ENCODE measurements around the gene DSCAML1. TPM values are rescaled to one million over a fixed set of nuclear protein-coding genes. Genes with fewer than 3 reads are reported as not detected.
A peak's percentile ranks its signal among the peaks of the same experiment; 100 is the strongest.

DSCAML1 gene
- total and polyA plus RNA-seq, 12 donors, result 0.16 to 1.5 (median 0.57) TPM

DNA sequence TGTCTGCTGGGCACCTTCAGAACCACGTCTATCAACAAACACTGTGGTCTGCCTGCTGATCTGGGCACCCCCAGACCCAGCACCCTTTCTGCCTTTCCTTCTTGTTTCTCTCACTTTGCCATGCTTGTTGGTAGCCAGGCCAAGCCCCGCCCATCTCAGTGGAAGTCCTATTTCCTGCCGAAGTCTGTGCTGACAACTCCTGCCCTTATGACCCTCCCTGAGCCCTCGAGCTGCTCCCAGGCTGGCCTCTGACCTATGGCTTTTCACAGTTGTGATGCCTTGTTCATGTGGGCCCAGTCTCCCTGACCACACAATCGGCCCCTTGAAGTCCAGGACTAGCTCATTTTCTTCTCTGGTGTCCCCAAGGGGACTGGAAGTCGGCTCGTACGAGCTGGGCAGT is 132.1 kb downstream of the DSCAML1 start:
- Histone ChIP-seq H3K9me3 (no peaks in the 10 kb centered on the region), H3K27me3 (no peaks in the 10 kb centered on the region), H3K27ac (no peak overlapping the region), H3K4me3 (no peak overlapping the region), H3K36me3 (no peaks in the 10 kb centered on the region), H3K4me1 (peaks cover 0 to 23% (median 0%) of the 10 kb centered on the region in 9 donors)
- TF ChIP-seq, protein P1, sequence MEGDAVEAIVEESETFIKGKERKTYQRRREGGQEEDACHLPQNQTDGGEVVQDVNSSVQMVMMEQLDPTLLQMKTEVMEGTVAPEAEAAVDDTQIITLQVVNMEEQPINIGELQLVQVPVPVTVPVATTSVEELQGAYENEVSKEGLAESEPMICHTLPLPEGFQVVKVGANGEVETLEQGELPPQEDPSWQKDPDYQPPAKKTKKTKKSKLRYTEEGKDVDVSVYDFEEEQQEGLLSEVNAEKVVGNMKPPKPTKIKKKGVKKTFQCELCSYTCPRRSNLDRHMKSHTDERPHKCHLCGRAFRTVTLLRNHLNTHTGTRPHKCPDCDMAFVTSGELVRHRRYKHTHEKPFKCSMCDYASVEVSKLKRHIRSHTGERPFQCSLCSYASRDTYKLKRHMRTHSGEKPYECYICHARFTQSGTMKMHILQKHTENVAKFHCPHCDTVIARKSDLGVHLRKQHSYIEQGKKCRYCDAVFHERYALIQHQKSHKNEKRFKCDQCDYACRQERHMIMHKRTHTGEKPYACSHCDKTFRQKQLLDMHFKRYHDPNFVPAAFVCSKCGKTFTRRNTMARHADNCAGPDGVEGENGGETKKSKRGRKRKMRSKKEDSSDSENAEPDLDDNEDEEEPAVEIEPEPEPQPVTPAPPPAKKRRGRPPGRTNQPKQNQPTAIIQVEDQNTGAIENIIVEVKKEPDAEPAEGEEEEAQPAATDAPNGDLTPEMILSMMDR (IDR thresholded peaks at IDR 0.05), result no peak
- intact Hi-C loops (cut with DNase I), result no loop called here
- DNase-seq (no peak), ATAC-seq (peak in 1 of 8 donors; percentile 22)
- 55 to 67% methylated on average over 8 of the region's 8 CpGs for WGBS, 2 donors

DNA sequence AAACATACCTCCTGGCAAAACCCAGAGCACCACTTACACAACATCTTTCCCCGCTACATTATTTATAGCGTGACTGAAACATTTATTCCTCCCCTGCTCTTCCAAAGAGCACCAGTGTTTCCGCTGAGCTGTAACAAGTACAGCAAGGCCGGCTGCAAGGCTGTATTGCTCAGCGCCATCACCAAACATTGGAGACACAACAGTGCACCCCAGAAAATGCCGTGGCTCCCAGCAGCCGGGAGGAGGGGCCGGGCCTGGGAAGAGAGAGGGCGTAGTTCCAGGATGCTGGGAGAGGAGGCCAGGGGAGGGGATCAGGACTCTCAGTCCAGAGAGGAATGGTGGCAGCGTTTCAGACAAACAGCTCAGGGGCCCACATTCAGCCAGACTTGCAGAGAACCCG is 133.2 kb downstream of the DSCAML1 start:
- no peak overlapping the region for H3K27ac ChIP-seq
- no peaks in the 10 kb centered on the region for H3K9me3 ChIP-seq
- ATAC-seq (peak in 3 of 8 donors; percentile 6 to 37 (median 31)), DNase-seq (no peak)
- WGBS, 2 donors, result 31 to 43% methylated on average over 11 of the region's 11 CpGs
- intact Hi-C loops (cut with DNase I), result no loop called here
- H3K4me1 ChIP-seq, result peaks cover 0 to 23% (median 0%) of the 10 kb centered on the region in 9 donors
- no peak overlapping the region for H3K4me3 ChIP-seq
- H3K36me3 ChIP-seq, result no peaks in the 10 kb centered on the region
- TF ChIP-seq, protein P1 (IDR thresholded peaks at IDR 0.05), result no peak
- H3K27me3 ChIP-seq, result no peaks in the 10 kb centered on the region

DNA sequence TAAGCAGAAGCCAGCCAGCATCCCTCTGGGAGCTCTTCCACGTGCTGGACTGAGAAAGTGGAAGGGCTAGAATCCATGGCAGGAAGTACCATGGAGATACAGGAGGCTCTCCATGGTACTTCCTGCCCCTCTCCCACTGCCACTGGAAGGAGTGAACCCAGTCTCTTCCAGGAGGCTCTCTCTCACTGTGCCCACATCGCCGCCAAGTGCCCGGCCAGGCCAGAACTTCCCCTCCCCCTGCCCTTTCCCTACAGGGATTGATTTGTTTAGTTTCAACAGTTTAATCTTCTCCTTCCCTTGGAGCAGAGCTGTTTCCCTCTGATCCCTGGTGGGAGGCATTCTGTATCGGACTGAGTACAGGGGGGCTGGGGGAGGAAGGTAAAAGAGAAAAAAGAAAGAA is 133.6 kb downstream of the DSCAML1 start:
- Histone ChIP-seq H3K4me3 (no peak overlapping the region), H3K9me3 (no peaks in the 10 kb centered on the region), H3K36me3 (no peaks in the 10 kb centered on the region), H3K27ac (no peak overlapping the region), H3K27me3 (no peaks in the 10 kb centered on the region), H3K4me1 (peaks cover 0 to 23% (median 0%) of the 10 kb centered on the region in 9 donors)
- intact Hi-C loops (cut with DNase I), result no loop called here
- no peak for DNase-seq
- ATAC-seq, result peak in 3 of 8 donors; percentile 30 to 35 (median 32)
- 51 to 52% methylated on average over 5 of the region's 5 CpGs for WGBS, 2 donors
- TF ChIP-seq, protein P1 (IDR thresholded peaks at IDR 0.05), result no peak

DNA sequence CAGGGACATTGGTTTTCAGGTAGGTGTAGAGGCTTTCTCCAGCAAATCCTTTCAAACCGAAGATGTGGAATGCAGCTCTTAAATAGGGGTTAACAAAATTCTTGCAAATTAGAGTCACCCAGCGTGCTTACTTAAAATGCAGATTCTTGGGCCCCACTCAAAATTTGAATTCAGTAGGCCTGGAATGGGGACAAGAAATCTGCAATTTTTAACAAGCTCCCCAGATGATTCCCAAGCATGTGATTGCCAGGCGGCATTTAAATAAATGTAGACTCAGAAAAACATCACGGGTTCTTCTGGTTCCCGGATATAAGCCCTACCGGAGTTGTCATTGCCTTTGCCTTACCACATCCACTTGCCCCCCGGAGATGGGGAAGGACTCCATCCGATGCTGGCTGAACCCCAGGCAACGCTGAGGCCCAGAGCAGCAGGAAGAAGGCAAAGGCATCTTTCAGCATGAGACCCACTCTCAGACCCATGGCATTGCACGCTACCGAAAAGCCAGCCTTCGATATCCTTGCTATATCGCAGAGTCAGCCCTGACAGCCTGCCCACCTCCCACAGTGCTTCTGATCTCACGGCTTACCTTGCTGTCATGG is 134.2 kb downstream of the DSCAML1 start:
- H3K4me3 ChIP-seq, result no peak overlapping the region
- H3K9me3 ChIP-seq, result no peaks in the 10 kb centered on the region
- TF ChIP-seq, protein P1 (IDR thresholded peaks at IDR 0.05), result no peak
- ATAC-seq (no peak), DNase-seq (no peak)
- peaks cover 0 to 28% (median 2%) of the 10 kb centered on the region in 9 donors for H3K4me1 ChIP-seq
- H3K36me3 ChIP-seq, result no peaks in the 10 kb centered on the region
- intact Hi-C loops (cut with DNase I), result no loop called here
- no peaks in the 10 kb centered on the region for H3K27me3 ChIP-seq
- H3K27ac ChIP-seq, result no peak overlapping the region
- WGBS, 2 donors, result 95% methylated on average over 14 of the region's 14 CpGs

All from heart right ventricle (tissue), 16 donors.